Measurements from ENCODE around the gene CHD5.

Gene CHD5

GRCh38 chr1:6140413-6140812 lies 39.7 kb downstream of the CHD5 start:
- FAIRE-seq (no peak), DNase-seq (ENCODE audit: insufficient read length, low spot score) (no peak)
- no peak for TF ChIP-seq CTCF (IDR thresholded peaks at IDR 0.05; ENCODE audit: insufficient read depth, missing control alignments)

DNA sequence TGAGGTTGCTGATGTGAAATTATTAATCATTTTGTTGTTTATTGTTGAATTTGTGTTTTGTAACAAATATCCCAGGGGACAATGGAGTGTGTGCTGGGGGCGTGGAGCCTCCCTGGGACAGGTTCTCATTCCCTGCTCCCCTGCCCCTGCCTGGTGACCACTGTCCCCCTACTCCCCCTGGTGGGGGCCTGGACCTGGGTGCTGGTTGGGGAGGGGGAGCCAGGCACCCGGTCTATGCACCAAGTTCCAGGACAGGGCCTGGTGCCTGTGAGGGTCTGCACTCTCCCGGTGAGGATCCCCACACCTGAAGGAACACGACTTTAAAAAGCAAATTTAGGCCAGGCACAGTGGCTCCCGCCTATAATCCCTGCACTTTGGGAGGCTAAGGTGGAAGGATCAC lies 42.4 kb downstream of the CHD5 start:
- TF ChIP-seq CTCF (IDR thresholded peaks at IDR 0.05; ENCODE audit: insufficient read depth, missing control alignments), result no peak
- no peak for FAIRE-seq

DNA sequence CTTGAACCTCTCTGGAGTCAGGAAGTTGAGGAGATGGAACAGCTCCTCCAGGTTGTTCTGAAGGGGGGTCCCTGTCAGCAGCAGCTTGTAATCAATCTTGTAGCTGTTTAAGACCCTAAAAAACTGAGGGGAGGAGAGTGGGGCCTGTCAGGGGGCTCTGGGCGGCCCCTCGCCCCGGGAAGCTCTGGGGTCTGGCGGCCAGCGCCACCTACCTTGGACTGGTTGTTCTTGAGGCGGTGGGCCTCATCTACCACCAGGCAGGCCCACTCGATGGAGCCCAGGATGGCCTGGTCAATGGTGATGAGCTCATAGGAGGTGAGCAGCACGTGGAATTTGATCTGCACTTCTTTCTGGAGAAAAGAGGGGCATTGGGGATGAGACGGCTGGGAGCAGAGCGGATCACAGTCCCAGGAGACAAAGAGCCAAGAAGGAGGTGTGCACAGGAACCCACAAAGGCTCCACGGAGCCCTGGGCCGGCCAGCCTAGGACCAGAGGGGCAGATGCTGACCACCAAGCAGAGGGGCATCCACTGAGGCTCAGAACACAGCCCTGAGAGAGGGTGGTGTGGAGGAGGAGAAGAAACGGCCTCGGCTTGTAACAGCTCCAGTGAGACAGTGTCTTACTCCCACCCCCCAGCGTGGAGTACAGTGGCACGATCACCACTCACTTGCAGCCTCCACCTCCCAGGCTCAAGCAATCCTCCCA lies 43.5 kb downstream of the CHD5 start:
- no peak for DNase-seq (ENCODE audit: insufficient read length, low spot score)
- TF ChIP-seq CTCF (IDR thresholded peaks at IDR 0.05; ENCODE audit: insufficient read depth, missing control alignments), result no peak
- no peak for FAIRE-seq

More for the DNA sequence above, 42.4 kb downstream of the CHD5 start:
- DNase-seq (ENCODE audit: insufficient read length, low spot score), result no peak

- no peak for TF ChIP-seq CTCF (IDR thresholded peaks at IDR 0.05; ENCODE audit: insufficient read depth, missing control alignments)
- DNase-seq (ENCODE audit: insufficient read length, low spot score) (no peak), FAIRE-seq (no peak)
Measured at GRCh38 chr1:6134741-6135510, 45.2 kb downstream of the CHD5 start.

DNA sequence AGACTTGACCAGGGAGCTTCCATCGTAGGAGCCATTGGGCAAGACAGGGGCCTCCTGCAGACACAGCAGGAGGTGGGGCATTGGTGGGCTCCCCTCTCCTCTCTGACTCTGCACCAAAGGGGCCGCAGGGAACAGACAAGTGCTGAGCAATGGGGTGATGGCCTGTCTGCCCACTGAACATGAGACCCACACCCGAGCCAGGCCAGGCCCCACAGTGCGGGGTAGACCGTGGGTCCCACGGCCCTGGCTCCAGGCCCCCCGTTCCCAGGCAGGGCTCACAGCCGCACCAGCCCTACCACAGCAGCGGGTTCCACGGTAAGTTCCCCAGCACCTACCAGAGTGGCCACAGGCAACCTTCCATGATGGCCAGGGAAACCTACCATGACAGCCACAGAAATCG lies 45.9 kb downstream of the CHD5 start:
- FAIRE-seq (no peak), DNase-seq (ENCODE audit: insufficient read length, low spot score) (no peak)
- TF ChIP-seq CTCF (IDR thresholded peaks at IDR 0.05; ENCODE audit: insufficient read depth, missing control alignments), result no peak

GRCh38 chr1:6133146-6133895 lies 46.8 kb downstream of the CHD5 start:
- no peak for DNase-seq (ENCODE audit: insufficient read length, low spot score)
- FAIRE-seq, result no peak
- no peak for TF ChIP-seq CTCF (IDR thresholded peaks at IDR 0.05; ENCODE audit: insufficient read depth, missing control alignments)

Data from D721Med (cell line).